Liver (tissue), 3 donors: Measurements from ENCODE around the gene NFYC.

ENCODE experiments used
- GABPA ChIP-seq, 2 donors: IDR thresholded peaks in 1 of 2; conservative IDR thresholded peaks in 1 of 2; 2 replicates each; pipeline ENCODE4 v1.6.1; 2016; ENCODE audit warnings: antibody characterized with exemption in 2 of 2, mild to moderate bottlenecking in 1 of 2, moderate library complexity in 1 of 2
- HNF4G ChIP-seq: IDR thresholded peaks from 2 replicates; pipeline ENCODE4 v1.6.1; 2016; ENCODE audit warnings: antibody characterized with exemption
- RAD21 ChIP-seq, 2 donors: IDR thresholded peaks; 2 replicates each; pipeline ENCODE4 v1.6.1; 2016; ENCODE audit warnings: antibody characterized with exemption in 2 of 2, mild to moderate bottlenecking in 2 of 2
- RXRA ChIP-seq, 2 donors: IDR thresholded peaks; 2 replicates each; pipeline ENCODE4 v1.6.1; 2017 to 2018; ENCODE audit warnings: antibody characterized with exemption in 2 of 2, mild to moderate bottlenecking in 1 of 2
- SP1 ChIP-seq: IDR thresholded peaks from 2 replicates; pipeline ENCODE4 v1.6.1; 2018; ENCODE audit warnings: antibody characterized with exemption, mild to moderate bottlenecking
- TAF1 ChIP-seq: conservative IDR thresholded peaks from 2 replicates; pipeline ENCODE4 v1.6.1; 2016; ENCODE audit warnings: antibody characterized with exemption, mild to moderate bottlenecking
- YY1 ChIP-seq: IDR thresholded peaks from 2 replicates; pipeline ENCODE4 v1.6.1; 2016; ENCODE audit warnings: antibody characterized with exemption, mild to moderate bottlenecking
- TF ChIP-seq, protein P1 (sequence below): fragments of 150-350 bp; IDR thresholded peaks from 2 replicates; pipeline ENCODE4 v1.5.1; 2017; ENCODE audit warnings: improper control_type of control experiment, low read depth, low read length; ENCODE audit not compliant: missing input control
- TF ChIP-seq, protein P2 (sequence below): IDR thresholded peaks from 2 replicates; pipeline ENCODE4 v1.6.1; 2016; ENCODE audit warnings: antibody characterized with exemption
- TF ChIP-seq, protein P3 (sequence below): IDR thresholded peaks from 2 replicates; pipeline ENCODE4 v1.6.1; 2016; ENCODE audit warnings: antibody characterized with exemption, mild to moderate bottlenecking
- donor health status: healthy.
- donor health status: healthy.

DNA sequence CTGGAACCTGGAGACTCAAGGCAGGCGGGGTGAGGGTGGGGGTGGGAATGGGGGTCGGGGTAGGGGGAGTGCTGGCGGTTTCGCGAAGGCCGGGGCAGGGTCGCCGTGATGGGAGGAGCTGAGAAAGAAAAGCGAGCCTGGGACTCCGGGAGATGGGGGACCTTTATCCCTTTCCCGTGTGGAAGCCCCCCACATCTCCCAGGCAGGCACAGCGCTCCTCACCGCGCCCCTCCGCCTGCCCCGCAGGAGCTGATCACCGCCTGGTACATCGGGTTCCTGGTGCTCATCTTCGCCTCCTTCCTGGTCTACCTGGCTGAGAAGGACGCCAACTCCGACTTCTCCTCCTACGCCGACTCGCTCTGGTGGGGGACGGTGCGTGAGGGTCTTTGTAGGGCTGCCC, 127.6 kb downstream of the NFYC start:
- TF ChIP-seq, protein P1, sequence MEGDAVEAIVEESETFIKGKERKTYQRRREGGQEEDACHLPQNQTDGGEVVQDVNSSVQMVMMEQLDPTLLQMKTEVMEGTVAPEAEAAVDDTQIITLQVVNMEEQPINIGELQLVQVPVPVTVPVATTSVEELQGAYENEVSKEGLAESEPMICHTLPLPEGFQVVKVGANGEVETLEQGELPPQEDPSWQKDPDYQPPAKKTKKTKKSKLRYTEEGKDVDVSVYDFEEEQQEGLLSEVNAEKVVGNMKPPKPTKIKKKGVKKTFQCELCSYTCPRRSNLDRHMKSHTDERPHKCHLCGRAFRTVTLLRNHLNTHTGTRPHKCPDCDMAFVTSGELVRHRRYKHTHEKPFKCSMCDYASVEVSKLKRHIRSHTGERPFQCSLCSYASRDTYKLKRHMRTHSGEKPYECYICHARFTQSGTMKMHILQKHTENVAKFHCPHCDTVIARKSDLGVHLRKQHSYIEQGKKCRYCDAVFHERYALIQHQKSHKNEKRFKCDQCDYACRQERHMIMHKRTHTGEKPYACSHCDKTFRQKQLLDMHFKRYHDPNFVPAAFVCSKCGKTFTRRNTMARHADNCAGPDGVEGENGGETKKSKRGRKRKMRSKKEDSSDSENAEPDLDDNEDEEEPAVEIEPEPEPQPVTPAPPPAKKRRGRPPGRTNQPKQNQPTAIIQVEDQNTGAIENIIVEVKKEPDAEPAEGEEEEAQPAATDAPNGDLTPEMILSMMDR: no peak
- TF ChIP-seq TAF1: no peak
- TF ChIP-seq, protein P2, sequence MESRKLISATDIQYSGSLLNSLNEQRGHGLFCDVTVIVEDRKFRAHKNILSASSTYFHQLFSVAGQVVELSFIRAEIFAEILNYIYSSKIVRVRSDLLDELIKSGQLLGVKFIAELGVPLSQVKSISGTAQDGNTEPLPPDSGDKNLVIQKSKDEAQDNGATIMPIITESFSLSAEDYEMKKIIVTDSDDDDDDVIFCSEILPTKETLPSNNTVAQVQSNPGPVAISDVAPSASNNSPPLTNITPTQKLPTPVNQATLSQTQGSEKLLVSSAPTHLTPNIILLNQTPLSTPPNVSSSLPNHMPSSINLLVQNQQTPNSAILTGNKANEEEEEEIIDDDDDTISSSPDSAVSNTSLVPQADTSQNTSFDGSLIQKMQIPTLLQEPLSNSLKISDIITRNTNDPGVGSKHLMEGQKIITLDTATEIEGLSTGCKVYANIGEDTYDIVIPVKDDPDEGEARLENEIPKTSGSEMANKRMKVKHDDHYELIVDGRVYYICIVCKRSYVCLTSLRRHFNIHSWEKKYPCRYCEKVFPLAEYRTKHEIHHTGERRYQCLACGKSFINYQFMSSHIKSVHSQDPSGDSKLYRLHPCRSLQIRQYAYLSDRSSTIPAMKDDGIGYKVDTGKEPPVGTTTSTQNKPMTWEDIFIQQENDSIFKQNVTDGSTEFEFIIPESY: no peak
- no peak for TF ChIP-seq SP1
- no peak for TF ChIP-seq RXRA (IDR thresholded peaks at IDR 0.05)
- TF ChIP-seq YY1: no peak
- TF ChIP-seq RAD21 (IDR thresholded peaks at IDR 0.05): no peak
- no peak for TF ChIP-seq HNF4G
- no peak for TF ChIP-seq GABPA (IDR thresholded peaks at IDR 0.05 in 1 of 2, conservative IDR thresholded peaks at IDR 0.05 in 1 of 2)
- TF ChIP-seq, protein P3, sequence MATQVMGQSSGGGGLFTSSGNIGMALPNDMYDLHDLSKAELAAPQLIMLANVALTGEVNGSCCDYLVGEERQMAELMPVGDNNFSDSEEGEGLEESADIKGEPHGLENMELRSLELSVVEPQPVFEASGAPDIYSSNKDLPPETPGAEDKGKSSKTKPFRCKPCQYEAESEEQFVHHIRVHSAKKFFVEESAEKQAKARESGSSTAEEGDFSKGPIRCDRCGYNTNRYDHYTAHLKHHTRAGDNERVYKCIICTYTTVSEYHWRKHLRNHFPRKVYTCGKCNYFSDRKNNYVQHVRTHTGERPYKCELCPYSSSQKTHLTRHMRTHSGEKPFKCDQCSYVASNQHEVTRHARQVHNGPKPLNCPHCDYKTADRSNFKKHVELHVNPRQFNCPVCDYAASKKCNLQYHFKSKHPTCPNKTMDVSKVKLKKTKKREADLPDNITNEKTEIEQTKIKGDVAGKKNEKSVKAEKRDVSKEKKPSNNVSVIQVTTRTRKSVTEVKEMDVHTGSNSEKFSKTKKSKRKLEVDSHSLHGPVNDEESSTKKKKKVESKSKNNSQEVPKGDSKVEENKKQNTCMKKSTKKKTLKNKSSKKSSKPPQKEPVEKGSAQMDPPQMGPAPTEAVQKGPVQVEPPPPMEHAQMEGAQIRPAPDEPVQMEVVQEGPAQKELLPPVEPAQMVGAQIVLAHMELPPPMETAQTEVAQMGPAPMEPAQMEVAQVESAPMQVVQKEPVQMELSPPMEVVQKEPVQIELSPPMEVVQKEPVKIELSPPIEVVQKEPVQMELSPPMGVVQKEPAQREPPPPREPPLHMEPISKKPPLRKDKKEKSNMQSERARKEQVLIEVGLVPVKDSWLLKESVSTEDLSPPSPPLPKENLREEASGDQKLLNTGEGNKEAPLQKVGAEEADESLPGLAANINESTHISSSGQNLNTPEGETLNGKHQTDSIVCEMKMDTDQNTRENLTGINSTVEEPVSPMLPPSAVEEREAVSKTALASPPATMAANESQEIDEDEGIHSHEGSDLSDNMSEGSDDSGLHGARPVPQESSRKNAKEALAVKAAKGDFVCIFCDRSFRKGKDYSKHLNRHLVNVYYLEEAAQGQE: no peak
